Measurements from ENCODE around the gene CLIC4.
"Not testable (repeated sequence)": the region's sequence is repeated elsewhere in the genome, so short reads cannot be mapped to it uniquely, and the experiment has no call there.

Gene CLIC4

GRCh38 chr1:24744911-24745710 is at the start of gene CLIC4:
CLIC4 (plus strand) TSS chr1:24745447; CDS start chr1:24745554, 107 bp downstream.
- DNase-seq: peak; percentile 100

DNA sequence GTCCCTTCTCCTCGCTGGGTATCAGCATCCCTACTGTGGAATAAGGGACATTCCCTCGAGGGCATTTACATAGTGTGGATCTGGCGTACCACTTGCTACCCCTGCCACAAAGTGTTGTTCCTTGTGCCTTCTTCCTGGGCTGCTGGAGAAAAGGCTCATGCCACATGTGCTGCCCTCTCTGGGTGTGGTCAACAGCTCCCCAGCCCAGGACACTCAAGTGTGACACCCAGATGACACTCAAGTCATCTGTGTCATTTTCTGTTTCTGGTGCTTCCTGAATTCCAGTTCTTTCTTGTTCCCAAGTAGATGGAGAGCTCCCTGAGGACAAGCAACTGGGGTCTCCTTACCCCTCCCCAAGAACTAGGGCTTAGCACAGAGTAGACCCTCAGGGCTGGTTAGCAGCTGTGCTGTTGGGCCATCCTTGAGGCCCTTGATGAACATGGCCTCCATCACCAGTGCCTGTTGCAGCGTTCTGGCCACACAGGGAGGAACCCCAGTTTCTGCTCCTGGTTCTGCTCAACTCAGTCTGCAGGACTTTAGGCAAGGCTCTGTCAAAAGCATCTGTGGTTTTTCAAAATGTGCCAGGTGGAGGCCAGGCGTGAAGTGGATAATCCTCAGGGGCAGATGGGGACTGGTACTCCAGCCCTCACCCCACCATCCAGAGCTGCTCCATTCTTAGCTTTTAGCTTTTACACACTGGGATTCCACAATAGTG is 49.0 kb upstream of the CLIC4 start:
- DNase-seq: no peak

DNA sequence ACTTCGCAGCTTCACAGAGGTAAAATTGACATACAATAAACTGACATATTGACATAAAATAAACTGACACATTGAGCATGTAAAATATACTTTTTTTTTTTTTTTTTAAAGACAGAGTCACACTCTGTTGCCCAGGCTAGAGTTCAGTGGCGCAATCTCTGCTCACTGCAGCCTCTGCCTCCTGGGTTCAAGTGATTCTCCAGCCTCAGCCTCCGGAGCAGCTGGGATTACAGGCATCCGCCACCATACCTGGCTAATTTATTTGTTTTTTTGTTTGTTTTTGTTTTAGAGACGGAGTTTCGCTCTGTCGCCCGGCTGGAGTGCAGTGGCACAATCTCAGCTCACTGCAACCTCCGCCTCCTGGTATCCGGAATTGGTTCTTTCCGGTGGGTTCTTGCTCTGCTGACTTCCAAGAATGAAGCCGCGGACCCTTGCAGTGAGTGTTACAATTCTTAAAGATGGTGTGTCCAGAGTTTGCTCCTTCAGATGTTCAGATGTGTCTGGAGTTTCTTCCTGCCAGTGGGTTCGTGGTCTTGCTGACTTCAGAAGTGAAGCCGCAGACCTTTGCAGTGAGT is 48.4 kb upstream of the CLIC4 start:
- DNase-seq: no peak

DNA sequence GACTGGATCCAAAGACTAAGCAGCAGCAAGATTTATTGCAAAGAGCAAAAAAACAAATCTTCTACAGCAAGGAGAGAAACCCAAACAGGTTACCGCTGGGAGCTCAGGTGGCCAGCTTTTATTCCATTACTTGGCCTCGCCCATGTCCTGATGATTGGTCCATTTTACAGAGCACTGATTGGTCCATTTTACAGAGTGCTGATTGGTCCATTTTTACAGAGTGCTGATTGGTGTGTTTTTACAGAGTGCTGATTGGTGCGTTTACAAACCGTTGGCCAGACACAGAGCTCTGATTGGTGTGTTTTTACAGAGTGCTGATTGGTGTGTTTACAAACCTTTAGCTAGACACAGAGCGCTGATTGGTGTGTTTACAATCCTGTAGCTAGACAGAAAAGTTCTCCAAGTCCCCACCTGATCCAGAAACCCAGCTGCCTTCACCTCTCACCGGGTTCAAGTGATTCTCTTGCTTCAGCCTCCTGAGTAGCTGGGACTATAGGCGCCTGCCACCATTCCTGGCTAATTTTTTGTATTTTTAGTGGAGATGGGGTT is 47.7 kb upstream of the CLIC4 start:
- DNase-seq: not testable (repeated sequence)

GRCh38 chr1:24698326-24698725 is 46.9 kb upstream of the CLIC4 start:
- DNase-seq: not testable (repeated sequence)

DNA sequence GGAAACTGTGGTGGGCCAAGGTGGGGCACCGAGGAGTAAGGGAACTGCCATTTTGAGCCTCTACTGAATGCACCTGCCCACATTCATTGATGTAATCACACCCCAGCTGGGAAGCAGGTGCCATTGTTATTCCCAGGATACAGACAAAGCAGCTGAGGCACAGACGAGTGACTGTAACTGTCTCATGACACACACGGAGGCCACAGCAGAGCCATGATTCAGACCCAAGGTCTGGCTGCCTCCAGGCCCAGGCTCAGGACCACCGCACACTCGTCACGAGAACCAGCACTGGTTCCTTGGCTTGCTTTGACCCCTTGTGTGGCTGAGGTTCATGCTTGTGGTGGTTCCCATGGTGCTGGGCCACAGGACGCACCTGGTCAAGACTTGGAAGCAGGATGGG is 45.6 kb upstream of the CLIC4 start:
- no peak for DNase-seq

DNA sequence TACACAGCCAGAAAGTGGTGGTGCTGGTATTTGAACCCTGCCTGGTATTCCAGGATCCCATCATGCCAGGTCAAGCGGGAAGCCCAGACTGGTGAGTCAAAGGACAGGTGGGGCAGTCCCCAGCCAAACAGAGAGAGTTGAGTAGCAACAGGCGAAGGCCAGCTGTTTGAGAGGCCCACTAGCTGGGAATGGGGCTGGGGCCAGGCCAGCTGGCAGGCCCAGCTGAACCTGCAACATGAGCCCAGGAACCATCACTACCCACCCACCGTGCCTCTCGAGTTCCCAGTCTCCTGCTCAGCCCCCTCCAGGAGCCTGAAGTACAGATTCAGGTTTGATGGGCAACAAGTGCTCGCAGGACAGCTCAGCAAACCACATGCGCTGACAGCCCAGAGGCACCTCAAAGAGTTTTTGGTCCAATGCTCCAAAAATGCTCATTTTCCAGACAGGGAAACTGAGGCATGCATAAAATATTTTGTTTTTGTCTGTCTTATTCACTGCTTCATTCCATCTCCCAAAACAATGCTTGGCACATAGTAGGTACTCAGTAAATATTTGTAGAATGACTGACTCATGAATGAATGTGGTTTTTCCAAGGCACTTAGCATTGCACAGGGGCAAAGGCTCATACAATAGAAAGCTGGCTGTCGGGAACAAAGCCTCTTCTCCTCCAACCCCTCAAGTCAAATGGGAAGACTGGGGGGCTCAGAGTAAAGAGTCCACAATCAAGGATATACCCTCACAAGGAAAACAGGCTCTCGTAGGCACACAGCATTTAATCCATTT is 42.5 kb upstream of the CLIC4 start:
- no peak for DNase-seq

DNA sequence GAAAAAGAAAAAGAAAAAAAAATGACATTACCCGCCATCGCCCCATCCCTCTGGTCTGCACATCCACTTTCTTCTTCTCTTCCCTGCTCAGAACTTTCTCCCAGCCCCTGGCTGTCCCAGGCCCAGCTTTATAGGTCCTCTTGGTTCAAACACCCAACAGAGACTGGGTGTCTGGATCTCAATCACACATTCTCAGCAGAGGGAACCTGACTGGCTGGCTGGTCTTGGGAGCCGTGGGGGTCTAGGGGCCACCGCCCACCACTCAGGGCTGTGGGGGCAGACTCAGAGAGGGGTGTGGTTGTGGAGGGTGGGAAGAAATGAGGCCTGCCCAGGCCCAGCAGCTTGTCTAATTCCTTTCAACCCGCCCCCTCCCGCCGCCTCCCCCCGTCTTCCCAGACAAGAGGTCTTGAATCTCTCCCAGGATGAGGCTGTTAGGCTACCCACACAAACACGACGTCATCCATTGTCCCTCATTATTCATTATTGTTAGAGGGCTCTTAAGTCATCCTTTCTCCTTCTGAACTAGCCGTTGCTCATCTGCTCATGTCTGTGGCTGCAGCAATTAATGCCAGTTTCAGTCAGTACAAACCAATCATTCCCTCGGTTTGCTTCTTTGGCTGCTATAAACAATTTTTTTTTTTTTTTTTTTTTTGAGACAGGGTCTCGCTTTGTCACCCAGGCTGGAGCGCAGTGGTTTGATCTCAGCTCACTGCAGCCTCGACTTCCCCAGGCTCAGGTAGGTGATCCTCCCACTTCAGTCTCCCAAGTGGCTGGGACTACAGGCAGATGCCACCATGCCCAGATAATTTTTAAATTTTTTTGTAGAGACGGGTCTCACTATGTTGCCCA is 40.6 kb upstream of the CLIC4 start:
- no peak for DNase-seq

GRCh38 chr1:24705260-24706073 is 39.8 kb upstream of the CLIC4 start:
- DNase-seq: no peak

GRCh38 chr1:24706074-24706389 is 39.2 kb upstream of the CLIC4 start:
- not testable (repeated sequence) for DNase-seq

GRCh38 chr1:24707687-24708086 is 37.6 kb upstream of the CLIC4 start:
- DNase-seq: no peak

DNA sequence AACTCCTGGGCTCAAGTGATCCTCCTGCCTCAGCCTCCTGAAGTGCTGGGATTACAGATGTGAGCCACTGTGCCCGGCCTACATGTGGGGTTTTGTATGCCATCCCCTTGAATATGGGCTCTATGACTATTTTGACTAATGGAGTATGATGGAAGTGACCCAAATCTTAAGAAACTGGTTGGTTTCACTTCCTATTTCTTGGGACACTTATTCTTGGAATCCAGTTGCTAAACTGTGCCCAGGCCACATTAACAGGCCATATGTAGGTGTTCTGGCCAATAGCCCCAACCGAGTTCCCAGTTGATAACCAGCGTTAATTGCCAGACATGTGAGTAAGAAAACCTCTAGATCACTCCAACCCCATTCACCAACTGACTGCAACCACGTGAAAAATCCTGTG is 36.3 kb upstream of the CLIC4 start:
- DNase-seq: no peak

- no peak for DNase-seq
Observed at GRCh38 chr1:24709791-24710441, 35.3 kb upstream of the CLIC4 start.

DNA sequence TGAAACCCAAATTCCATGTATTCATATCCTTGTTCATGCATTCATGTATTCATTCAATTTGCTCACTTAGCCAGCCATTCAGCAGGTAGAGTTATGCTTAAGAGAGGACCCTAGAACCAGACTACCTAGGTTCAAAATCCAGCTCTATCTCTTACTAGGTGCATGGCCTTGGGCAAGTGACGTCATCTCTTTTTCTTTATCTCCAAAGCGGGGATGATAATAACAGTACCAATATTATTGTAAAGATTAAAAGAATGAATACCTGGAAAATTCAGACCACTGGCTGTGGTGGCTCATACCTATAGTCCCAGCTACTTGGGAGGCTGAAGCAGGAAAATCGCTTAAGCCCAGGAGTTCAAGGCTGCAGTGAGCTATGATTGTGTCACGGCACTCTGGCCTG is 33.9 kb upstream of the CLIC4 start:
- no peak for DNase-seq

- no peak for DNase-seq
Observed at GRCh38 chr1:24713176-24713575, 32.1 kb upstream of the CLIC4 start.

DNA sequence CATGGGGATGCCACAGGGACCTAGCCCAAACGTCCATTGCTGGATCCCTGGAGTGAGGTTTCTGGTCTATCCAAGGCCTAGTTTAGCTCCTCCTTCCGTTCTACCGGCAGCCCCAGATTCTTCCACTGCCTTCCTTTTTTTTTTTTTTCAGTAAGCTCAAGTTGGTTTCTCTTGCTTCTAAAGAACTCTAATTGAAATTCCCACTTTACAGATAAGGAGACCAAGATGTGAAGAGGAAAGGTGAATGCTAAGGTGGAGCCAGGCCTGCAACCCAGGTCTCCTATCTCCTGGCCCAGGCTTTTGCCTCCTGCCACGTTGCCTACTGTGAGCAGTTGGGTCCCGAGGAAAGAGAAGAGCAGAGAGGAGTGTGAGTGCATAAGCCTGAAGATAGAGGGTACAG is 31.5 kb upstream of the CLIC4 start:
- no peak for DNase-seq

DNA sequence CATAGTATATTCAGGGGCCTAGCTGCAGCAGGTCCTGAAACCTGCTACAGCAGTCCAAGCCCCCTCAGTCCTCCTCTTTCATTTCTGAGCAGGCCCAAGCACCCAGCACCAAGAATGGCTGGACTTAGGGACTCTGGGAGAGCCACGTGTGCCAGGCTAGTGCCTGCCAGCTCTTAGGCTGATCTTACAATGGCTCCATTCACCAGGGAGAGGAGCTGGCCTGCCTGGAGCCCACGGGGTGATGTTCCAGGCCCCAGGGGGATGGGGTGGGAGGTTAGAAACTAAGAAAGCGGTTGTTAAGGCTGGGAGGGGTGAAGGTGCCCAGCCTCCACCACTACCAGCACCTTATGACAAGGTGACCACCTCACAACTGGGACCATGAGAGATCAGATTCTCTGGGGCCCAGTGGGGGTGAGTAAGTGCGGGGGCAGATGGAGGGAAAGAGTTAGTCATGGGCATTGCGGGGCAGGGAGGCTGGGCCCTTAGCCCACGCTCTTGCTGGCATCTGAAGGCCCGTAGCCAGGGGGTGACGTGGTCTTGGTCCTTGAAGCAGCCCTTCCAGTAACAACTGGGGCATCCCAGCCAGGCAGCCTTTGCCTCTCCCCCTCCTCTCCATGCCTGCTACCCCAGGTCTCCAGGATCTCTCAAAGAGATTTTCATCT is 30.3 kb upstream of the CLIC4 start:
- no peak for DNase-seq

DNA sequence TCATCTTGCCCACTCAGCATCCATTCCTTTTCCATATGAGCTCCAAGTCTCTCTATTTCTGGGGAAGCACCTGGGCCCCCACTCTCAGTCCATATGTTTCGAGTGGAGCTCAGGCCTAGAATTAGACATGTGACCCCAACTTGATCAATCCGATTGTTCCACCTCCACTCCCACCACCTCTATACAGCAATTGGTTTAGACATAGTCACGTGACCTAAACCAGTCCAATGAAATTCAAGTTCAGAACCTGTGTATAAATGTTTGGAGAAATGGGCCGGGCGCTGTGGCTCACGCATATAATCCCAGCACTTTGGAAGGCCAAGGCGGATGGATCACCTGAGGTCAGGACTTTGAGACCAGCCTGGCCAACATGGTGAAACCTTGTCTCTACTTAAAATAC is 29.6 kb upstream of the CLIC4 start:
- DNase-seq: no peak

- no peak for DNase-seq
Observed at GRCh38 chr1:24717887-24718650, 27.2 kb upstream of the CLIC4 start.
